Neural crest cell (in vitro differentiated cells): ENCODE measurements around the gene SVOP. TPM values are rescaled to one million over a fixed set of nuclear protein-coding genes. Genes with fewer than 3 reads are reported as not detected.

Source experiments
- DNase-seq: peaks from one replicate; pipeline ENCODE4 v3.0.0; 2021; ENCODE audit warnings: low read depth, mixed read lengths, low spot score
- H3K27ac Mint-ChIP-seq: one replicate; pipeline ENCODE4 v1.8.0; 2021; ENCODE audit warnings: mild to moderate bottlenecking, mixed read lengths; ENCODE audit not compliant: unreplicated experiment
- H3K27me3 Mint-ChIP-seq: 2 replicates; pipeline ENCODE4 v1.8.0; 2021; ENCODE audit warnings: low read depth, mild to moderate bottlenecking, mixed read lengths
- H3K36me3 Mint-ChIP-seq: 2 replicates; pipeline ENCODE4 v1.8.0; 2021; ENCODE audit warnings: low read depth, mild to moderate bottlenecking, mixed read lengths
- H3K4me1 Mint-ChIP-seq: 2 replicates; pipeline ENCODE4 v1.8.0; 2021; ENCODE audit warnings: mixed read lengths
- H3K4me3 Mint-ChIP-seq: one replicate; pipeline ENCODE4 v1.8.0; 2021; ENCODE audit warnings: mild to moderate bottlenecking, mixed read lengths
- H3K9me3 Mint-ChIP-seq: 2 replicates; pipeline ENCODE4 v1.8.0; 2021; ENCODE audit warnings: mixed read lengths
- total RNA-seq: library from RNA; stranded (reverse); gene quantifications from 2 replicates; pipeline ENCODE4 v1.2.1, GENCODE V29; 2021
- TF ChIP-seq, protein P1 (sequence below): fragments of 200-600 bp; sonication (generic); conservative IDR thresholded peaks from 2 replicates; pipeline ENCODE4 v1.5.0; 2021; ENCODE audit warnings: antibody characterized with exemption, mild to moderate bottlenecking

The SVOP gene
- total RNA-seq, 1 donor from 2014 or later = 1.9 TPM

- no peaks in the 10 kb centered on the region for H3K27me3 Mint-ChIP-seq
- H3K9me3 Mint-ChIP-seq = no peaks in the 10 kb centered on the region
- no peak overlapping the region for H3K4me3 Mint-ChIP-seq
- no peak for DNase-seq
- no peaks in the 10 kb centered on the region for H3K36me3 Mint-ChIP-seq
- H3K4me1 Mint-ChIP-seq = no peaks in the 10 kb centered on the region
- TF ChIP-seq, protein P1, sequence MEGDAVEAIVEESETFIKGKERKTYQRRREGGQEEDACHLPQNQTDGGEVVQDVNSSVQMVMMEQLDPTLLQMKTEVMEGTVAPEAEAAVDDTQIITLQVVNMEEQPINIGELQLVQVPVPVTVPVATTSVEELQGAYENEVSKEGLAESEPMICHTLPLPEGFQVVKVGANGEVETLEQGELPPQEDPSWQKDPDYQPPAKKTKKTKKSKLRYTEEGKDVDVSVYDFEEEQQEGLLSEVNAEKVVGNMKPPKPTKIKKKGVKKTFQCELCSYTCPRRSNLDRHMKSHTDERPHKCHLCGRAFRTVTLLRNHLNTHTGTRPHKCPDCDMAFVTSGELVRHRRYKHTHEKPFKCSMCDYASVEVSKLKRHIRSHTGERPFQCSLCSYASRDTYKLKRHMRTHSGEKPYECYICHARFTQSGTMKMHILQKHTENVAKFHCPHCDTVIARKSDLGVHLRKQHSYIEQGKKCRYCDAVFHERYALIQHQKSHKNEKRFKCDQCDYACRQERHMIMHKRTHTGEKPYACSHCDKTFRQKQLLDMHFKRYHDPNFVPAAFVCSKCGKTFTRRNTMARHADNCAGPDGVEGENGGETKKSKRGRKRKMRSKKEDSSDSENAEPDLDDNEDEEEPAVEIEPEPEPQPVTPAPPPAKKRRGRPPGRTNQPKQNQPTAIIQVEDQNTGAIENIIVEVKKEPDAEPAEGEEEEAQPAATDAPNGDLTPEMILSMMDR = no peak
- H3K27ac Mint-ChIP-seq = peak overlapping the region; percentile 12
Observed at GRCh38 chr12:108881953-108882352, 138.9 kb downstream of the SVOP start.

DNA sequence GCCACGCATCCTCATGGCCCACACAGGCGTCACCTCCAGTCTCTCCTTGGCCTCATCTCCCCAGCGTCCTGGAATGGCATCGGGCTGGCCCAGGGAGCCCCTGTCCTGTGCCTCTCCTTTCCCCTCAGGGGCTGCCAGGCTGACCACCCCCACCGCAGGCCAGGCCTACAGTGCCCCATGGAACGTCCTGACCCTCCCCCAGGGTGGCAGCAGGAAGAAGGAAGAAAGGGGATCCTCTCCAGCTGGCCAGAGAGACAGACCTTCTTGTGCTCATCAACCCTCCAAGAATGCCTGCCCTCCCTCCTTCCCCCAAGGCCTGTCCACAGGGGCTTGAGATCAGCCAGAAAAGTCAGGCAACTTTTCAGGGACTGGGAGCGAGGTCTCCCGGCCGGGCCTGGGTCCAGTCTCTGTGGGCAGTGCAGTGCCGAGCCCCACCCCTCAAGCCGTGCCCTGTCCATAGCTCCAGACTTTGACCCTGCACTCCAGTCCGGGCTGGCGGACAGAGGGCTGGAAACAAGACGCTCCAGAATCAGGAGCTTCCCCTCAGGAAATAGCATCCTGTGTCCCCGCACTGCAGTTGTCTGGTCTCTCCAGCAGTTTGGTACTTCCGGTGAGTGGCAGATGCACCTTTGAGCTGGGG lies 141.1 kb downstream of the SVOP start, which contains the start of gene DAO:
Gene DAO (plus strand): TSS at position 478 of the 640 bp plus-strand sequence. CDS start 4,915 bp downstream, outside the sequence.
- Mint-ChIP-seq H3K27ac (no peak within 1 kb of the TSS), H3K27me3 (no peaks in the 10 kb centered on the region), H3K9me3 (no peaks in the 10 kb centered on the region), H3K4me1 (no peaks in the 10 kb centered on the region), H3K36me3 (no peaks in the 10 kb centered on the region), H3K4me3 (no peak within 1 kb of the TSS)
- TF ChIP-seq, protein P1 = no peak
- DNase-seq = no peak

- Mint-ChIP-seq H3K4me3 (no peak overlapping the region), H3K36me3 (no peaks in the 10 kb centered on the region), H3K27me3 (no peaks in the 10 kb centered on the region), H3K9me3 (no peaks in the 10 kb centered on the region), H3K4me1 (no peaks in the 10 kb centered on the region), H3K27ac (no peak overlapping the region)
- DNase-seq = no peak
- TF ChIP-seq, protein P1 = no peak
Observed at GRCh38 chr12:108876550-108876949, 144.3 kb downstream of the SVOP start.

DNA sequence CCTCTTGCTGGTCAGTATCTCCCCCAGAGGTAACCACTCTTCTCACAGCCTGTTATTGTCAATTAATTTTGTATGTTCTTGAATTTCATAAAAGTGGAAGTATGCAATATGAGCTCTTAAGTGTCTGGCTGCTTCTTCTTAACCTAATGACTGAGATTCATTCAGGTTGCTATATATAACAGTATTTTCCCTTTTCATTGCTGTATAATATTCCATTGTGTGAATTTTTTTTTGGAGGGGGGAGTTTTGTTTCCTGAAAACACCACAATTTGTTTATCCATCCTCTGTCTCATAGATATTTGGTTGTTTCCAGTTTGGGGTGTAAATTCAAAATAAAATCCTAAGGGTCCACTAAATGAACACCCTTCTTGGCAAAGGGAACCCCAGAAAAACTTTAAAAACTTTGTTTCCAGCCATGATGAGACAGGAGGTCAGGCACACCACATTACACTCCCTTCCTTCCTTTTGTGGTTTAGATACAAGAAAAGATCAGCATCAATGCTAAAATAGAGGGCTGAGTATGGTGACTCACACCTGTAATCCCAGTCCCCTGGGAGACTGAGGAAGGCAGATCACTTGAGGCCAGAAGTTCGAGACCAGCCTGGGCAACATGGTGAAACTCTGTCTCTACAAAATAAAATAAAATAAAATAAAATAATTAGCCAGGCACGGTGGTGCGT lies 145.0 kb downstream of the SVOP start:
- H3K36me3 Mint-ChIP-seq = no peaks in the 10 kb centered on the region
- H3K4me1 Mint-ChIP-seq = no peaks in the 10 kb centered on the region
- H3K4me3 Mint-ChIP-seq = no peak overlapping the region
- H3K27me3 Mint-ChIP-seq = no peaks in the 10 kb centered on the region
- H3K9me3 Mint-ChIP-seq = no peaks in the 10 kb centered on the region
- no peak for DNase-seq
- no peak overlapping the region for H3K27ac Mint-ChIP-seq
- TF ChIP-seq, protein P1 = no peak

DNA sequence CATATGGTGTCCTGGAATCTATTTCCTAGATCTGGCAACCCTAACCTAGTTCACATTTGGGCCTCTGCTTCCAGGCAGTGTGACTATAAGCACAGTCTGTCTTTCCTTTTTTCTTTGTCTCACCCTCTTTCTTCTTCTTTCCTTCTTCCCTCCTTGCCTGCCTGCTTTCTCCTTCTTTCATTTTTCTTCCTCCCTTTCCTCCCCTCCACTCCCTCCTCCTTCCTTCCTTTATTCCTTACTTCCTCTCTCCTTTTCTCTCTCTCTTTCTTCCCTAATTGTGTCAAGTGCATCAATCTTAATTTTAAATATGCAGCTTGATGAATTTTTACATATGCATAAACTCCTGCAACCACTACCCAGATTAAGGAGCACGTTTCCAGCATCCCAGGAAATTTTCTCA lies 145.6 kb downstream of the SVOP start:
- Mint-ChIP-seq H3K4me1 (no peaks in the 10 kb centered on the region), H3K27me3 (no peaks in the 10 kb centered on the region), H3K9me3 (no peaks in the 10 kb centered on the region), H3K27ac (no peak overlapping the region), H3K36me3 (no peaks in the 10 kb centered on the region), H3K4me3 (no peak overlapping the region)
- TF ChIP-seq, protein P1 = no peak
- no peak for DNase-seq
